Measurements from ENCODE around the gene LRRC39.

GRCh38 chr1:100134872-100135271, 43.2 kb downstream of the LRRC39 start:
- TF ChIP-seq ZNF274 (IDR thresholded peaks at IDR 0.05; ENCODE audit: low read depth, low read length) (no peak), POLR2A (IDR thresholded peaks at IDR 0.05; ENCODE audit: borderline replicate concordance, extremely low read depth, insufficient read depth, insufficient read length) (no peak), EZH2 (IDR thresholded peaks at IDR 0.05) (no peak), POLR2AphosphoS5 (IDR thresholded peaks at IDR 0.05; ENCODE audit: low read depth, low read length) (no peak), SP1 (IDR thresholded peaks at IDR 0.05; ENCODE audit: low read depth) (no peak), ZBTB33 (IDR thresholded peaks at IDR 0.05; ENCODE audit: extremely low read depth, insufficient replicate concordance, low read length) (no peak), ATF3 (IDR thresholded peaks at IDR 0.05) (no peak)
- TF ChIP-seq, protein P1, sequence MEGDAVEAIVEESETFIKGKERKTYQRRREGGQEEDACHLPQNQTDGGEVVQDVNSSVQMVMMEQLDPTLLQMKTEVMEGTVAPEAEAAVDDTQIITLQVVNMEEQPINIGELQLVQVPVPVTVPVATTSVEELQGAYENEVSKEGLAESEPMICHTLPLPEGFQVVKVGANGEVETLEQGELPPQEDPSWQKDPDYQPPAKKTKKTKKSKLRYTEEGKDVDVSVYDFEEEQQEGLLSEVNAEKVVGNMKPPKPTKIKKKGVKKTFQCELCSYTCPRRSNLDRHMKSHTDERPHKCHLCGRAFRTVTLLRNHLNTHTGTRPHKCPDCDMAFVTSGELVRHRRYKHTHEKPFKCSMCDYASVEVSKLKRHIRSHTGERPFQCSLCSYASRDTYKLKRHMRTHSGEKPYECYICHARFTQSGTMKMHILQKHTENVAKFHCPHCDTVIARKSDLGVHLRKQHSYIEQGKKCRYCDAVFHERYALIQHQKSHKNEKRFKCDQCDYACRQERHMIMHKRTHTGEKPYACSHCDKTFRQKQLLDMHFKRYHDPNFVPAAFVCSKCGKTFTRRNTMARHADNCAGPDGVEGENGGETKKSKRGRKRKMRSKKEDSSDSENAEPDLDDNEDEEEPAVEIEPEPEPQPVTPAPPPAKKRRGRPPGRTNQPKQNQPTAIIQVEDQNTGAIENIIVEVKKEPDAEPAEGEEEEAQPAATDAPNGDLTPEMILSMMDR (IDR thresholded peaks at IDR 0.05 in 2 of 3, conservative IDR thresholded peaks at IDR 0.05 in 1 of 3; ENCODE audit: borderline replicate concordance in 1 of 3, insufficient read depth in 1 of 3, low read depth in 2 of 3, low read length in 2 of 3), result no peak; a peak in 1 of 6 replicates
- TF ChIP-seq, protein P2, sequence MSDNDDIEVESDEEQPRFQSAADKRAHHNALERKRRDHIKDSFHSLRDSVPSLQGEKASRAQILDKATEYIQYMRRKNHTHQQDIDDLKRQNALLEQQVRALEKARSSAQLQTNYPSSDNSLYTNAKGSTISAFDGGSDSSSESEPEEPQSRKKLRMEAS (IDR thresholded peaks at IDR 0.05), result no peak
